Tibial nerve (tissue), 4 donors: ENCODE measurements around the gene LIN9. TPM values are rescaled to one million over a fixed set of nuclear protein-coding genes. Genes with fewer than 3 reads are reported as not detected.
"Not testable (repeated sequence)": the region's sequence is repeated elsewhere in the genome, so short reads cannot be mapped to it uniquely, and the experiment has no call there.

ENCODE experiments used
- DNase-seq, 2 donors: peaks; one replicate each; pipeline ENCODE4 v3.0.0-alpha.2; 2019; ENCODE audit warnings: low spot score in 2 of 2
- H3K27ac ChIP-seq, 4 donors: fragments of 200-600 bp; sonication (generic) in 3 of 4; one replicate each; pipeline ENCODE4 v1.5.1; 2017 to 2019; ENCODE audit warnings: mild to moderate bottlenecking in 1 of 4
- H3K27me3 ChIP-seq, 2 donors: fragments of 200-600 bp; sonication (generic) in 1 of 2; one replicate each; pipeline versions ENCODE4 v1.5.1 to v1.6.0; 2017 to 2019
- H3K36me3 ChIP-seq, 3 donors: fragments of 200-600 bp; sonication (generic); one replicate each; pipeline ENCODE4 v1.5.1; 2018 to 2019
- H3K4me1 ChIP-seq, 4 donors: fragments of 200-600 bp; sonication (generic) in 3 of 4; one replicate each; pipeline ENCODE4 v1.5.1; 2017 to 2019
- H3K4me3 ChIP-seq, 4 donors: fragments of 200-600 bp; sonication (generic) in 3 of 4; one replicate each; pipeline ENCODE4 v1.5.1; 2017 to 2019; ENCODE audit warnings: mild to moderate bottlenecking in 1 of 4, moderate library complexity in 1 of 4
- H3K9me3 ChIP-seq, 4 donors: fragments of 200-600 bp; sonication (generic) in 3 of 4; one replicate each; pipeline ENCODE4 v1.5.1; 2017 to 2019
- CTCF ChIP-seq, 5 experiments: fragments of 200-600 bp in 3 of 5; fragments of 450-650 bp in 2 of 5; sonication (generic) in 3 of 5; IDR thresholded peaks; one replicate each; pipeline ENCODE4 v1.5.1; 2016 to 2019; ENCODE audit warnings: antibody characterized with exemption in 5 of 5, mild to moderate bottlenecking in 3 of 5, moderate library complexity in 2 of 5
- EP300 ChIP-seq, 2 donors: sonication (generic); formaldehyde crosslinking; IDR thresholded peaks; one replicate each; pipeline ENCODE4 v1.6.1; 2017; ENCODE audit warnings: antibody characterized with exemption in 2 of 2, mild to moderate bottlenecking in 1 of 2
- POLR2A ChIP-seq, 2 donors: fragments of 450-650 bp; IDR thresholded peaks; one replicate each; pipeline ENCODE4 v1.6.1; 2017; ENCODE audit warnings: antibody characterized with exemption in 2 of 2, mild to moderate bottlenecking in 2 of 2, moderate library complexity in 2 of 2
- WGBS, 2 donors: methylation state at CpG; one replicate each; pipeline ENCODE4 v1.1.5; 2018; 5-methylcytosine and 5-hydroxymethylcytosine counted together
- total RNA-seq, 4 donors: library from RNA; depleted of rRNA; stranded (reverse); fragments of >200 nt; gene quantifications; one replicate each; pipeline ENCODE4 v1.1.0, GENCODE V29; 2016

The LIN9 gene
- total RNA-seq, 4 donors from 2014 or later = 1.3 to 2.4 (median 2.2) TPM

GRCh38 chr1:226276987-226277386 lies 32.0 kb downstream of the LIN9 start:
- Histone ChIP-seq H3K4me1 (no peaks in the 10 kb centered on the region), H3K27ac (no peak overlapping the region), H3K9me3 (no peaks in the 10 kb centered on the region), H3K4me3 (no peak overlapping the region), H3K36me3 (peaks cover 0 to 3% (median 0%) of the 10 kb centered on the region in 3 donors), H3K27me3 (no peaks in the 10 kb centered on the region)
- TF ChIP-seq POLR2A (IDR thresholded peaks at IDR 0.05) = no peak
- TF ChIP-seq CTCF (IDR thresholded peaks at IDR 0.05) = no peak
- TF ChIP-seq EP300 (IDR thresholded peaks at IDR 0.05) = no peak
- 96% methylated on average over 4 of the region's 4 CpGs for WGBS, 2 donors
- DNase-seq = no peak

GRCh38 chr1:226276077-226276682 lies 32.8 kb downstream of the LIN9 start:
- Histone ChIP-seq H3K9me3 (no peaks in the 10 kb centered on the region), H3K4me1 (no peaks in the 10 kb centered on the region), H3K27ac (no peak overlapping the region), H3K36me3 (peaks cover 0 to 3% (median 0%) of the 10 kb centered on the region in 3 donors), H3K27me3 (no peaks in the 10 kb centered on the region), H3K4me3 (no peak overlapping the region)
- TF ChIP-seq EP300 (IDR thresholded peaks at IDR 0.05) = no peak
- TF ChIP-seq CTCF (IDR thresholded peaks at IDR 0.05) = no peak
- DNase-seq = no peak
- 84 to 93% methylated on average over 3 of the region's 3 CpGs for WGBS, 2 donors

GRCh38 chr1:226274138-226274537 lies 34.8 kb downstream of the LIN9 start:
- Histone ChIP-seq H3K27me3 (no peaks in the 10 kb centered on the region), H3K4me1 (no peaks in the 10 kb centered on the region), H3K36me3 (peaks cover 0 to 1% (median 0%) of the 10 kb centered on the region in 3 donors), H3K9me3 (no peaks in the 10 kb centered on the region), H3K4me3 (no peak overlapping the region), H3K27ac (no peak overlapping the region)
- no peak for DNase-seq
- WGBS, 2 donors = 57 to 62% methylated on average over 1 of the region's 1 CpG
- TF ChIP-seq CTCF (IDR thresholded peaks at IDR 0.05) (no peak), POLR2A (IDR thresholded peaks at IDR 0.05) (no peak), EP300 (IDR thresholded peaks at IDR 0.05) (no peak)

- not testable (repeated sequence) for DNase-seq
- WGBS, 2 donors = 75 to 80% methylated on average over 8 of the region's 8 CpGs
Measured at GRCh38 chr1:226272233-226272902, 36.6 kb downstream of the LIN9 start.

GRCh38 chr1:226268421-226269124 lies 40.4 kb downstream of the LIN9 start:
- WGBS, 2 donors = 61 to 67% methylated on average over 3 of the region's 3 CpGs
- Histone ChIP-seq H3K27me3 (no peaks in the 10 kb centered on the region), H3K27ac (no peak overlapping the region), H3K4me3 (no peak overlapping the region), H3K4me1 (no peaks in the 10 kb centered on the region), H3K9me3 (no peaks in the 10 kb centered on the region), H3K36me3 (peaks cover 0 to 18% (median 0%) of the 10 kb centered on the region in 3 donors)
- TF ChIP-seq EP300 (IDR thresholded peaks at IDR 0.05) (no peak), POLR2A (IDR thresholded peaks at IDR 0.05) (no peak), CTCF (IDR thresholded peaks at IDR 0.05) (no peak)
- DNase-seq = no peak

More at GRCh38 chr1:226272233-226272902, 36.6 kb downstream of the LIN9 start:
- not testable (repeated sequence) for H3K27ac ChIP-seq, H3K4me1 ChIP-seq, H3K4me3 ChIP-seq, H3K36me3 ChIP-seq, H3K9me3 ChIP-seq, H3K27me3 ChIP-seq
